A204.1 (cell line): ENCODE measurements around the gene ANO6.

Source experiments
- FAIRE-seq: peaks from 2 replicates; lab custom pipeline; 2012; peaks lifted over from hg19 to GRCh38; lab: Jason Lieb, UNC

The ANO6 gene

GRCh38 chr12:45284096-45284901 is 68.4 kb downstream of the ANO6 start:
- no peak for FAIRE-seq

- FAIRE-seq = no peak
Observed at GRCh38 chr12:45285717-45286116, 69.8 kb downstream of the ANO6 start.

- no peak for FAIRE-seq
Observed at GRCh38 chr12:45286621-45287020, 70.7 kb downstream of the ANO6 start.

GRCh38 chr12:45289245-45290215 is 73.6 kb downstream of the ANO6 start:
- no peak for FAIRE-seq

GRCh38 chr12:45290216-45290605 is 74.3 kb downstream of the ANO6 start:
- no peak for FAIRE-seq

GRCh38 chr12:45291518-45291917 is 75.6 kb downstream of the ANO6 start:
- FAIRE-seq = no peak

GRCh38 chr12:45292486-45293195 is 76.7 kb downstream of the ANO6 start:
- FAIRE-seq = no peak

- FAIRE-seq = no peak
Observed at GRCh38 chr12:45294906-45295305, 79.0 kb downstream of the ANO6 start.

GRCh38 chr12:45296046-45296586 is 80.2 kb downstream of the ANO6 start:
- no peak for FAIRE-seq

- no peak for FAIRE-seq
Observed at GRCh38 chr12:45298047-45298446, 82.2 kb downstream of the ANO6 start.

- no peak for FAIRE-seq
Observed at GRCh38 chr12:45298721-45299692, 83.1 kb downstream of the ANO6 start.

- no peak for FAIRE-seq
Observed at GRCh38 chr12:45302621-45303369, 86.9 kb downstream of the ANO6 start.

- FAIRE-seq = no peak
Observed at GRCh38 chr12:45303945-45304344, 88.0 kb downstream of the ANO6 start.

GRCh38 chr12:45304514-45305178 is 88.8 kb downstream of the ANO6 start:
- FAIRE-seq = no peak

GRCh38 chr12:45305907-45306306 is 90.0 kb downstream of the ANO6 start:
- FAIRE-seq = no peak

- no peak for FAIRE-seq
Observed at GRCh38 chr12:45309836-45310626, 94.1 kb downstream of the ANO6 start.

GRCh38 chr12:45310627-45310968 is 94.7 kb downstream of the ANO6 start:
- FAIRE-seq = no peak

- no peak for FAIRE-seq
Observed at GRCh38 chr12:45312012-45312411, 96.1 kb downstream of the ANO6 start.

GRCh38 chr12:45314770-45315169 is 98.9 kb downstream of the ANO6 start:
- FAIRE-seq = no peak
